Panc1 (cell line): Measurements from ENCODE around the gene CCR9. TPM values are rescaled to one million over a fixed set of nuclear protein-coding genes. Genes with fewer than 3 reads are reported as not detected.

Experiments
- ATAC-seq: fragments of 200-7000 bp; cut with Tn5 transposase; 2 replicates; pipeline ENCODE4 v1.9.1; 2020; ENCODE audit warnings: mild to moderate bottlenecking, moderate library complexity
- BruUV-seq: library from RNA; stranded (reverse); fragments of 400-500 nt; replicated peaks from 2 replicates; lab custom pipeline; 2021; lab: Mats Ljungman, UMichigan
- CTCF ChIA-PET: fragments of 300-600 bp; sonication (Branson Sonifier 250); formaldehyde crosslinking; loops from one replicate; lab custom pipeline; 2022; ENCODE audit warnings: antibody characterized with exemption; lab: Charles Lee
- POLR2A ChIA-PET: fragments of 300-600 bp; sonication (Branson Sonifier 250); formaldehyde crosslinking; loops from one replicate; lab custom pipeline; 2022; ENCODE audit warnings: antibody characterized with exemption; lab: Charles Lee
- DNase-seq: peaks from one replicate; pipeline ENCODE4 v3.0.0-alpha.2; 2010; ENCODE audit warnings: low read depth, low spot score
- H3K27ac ChIP-seq: 2 replicates; pipeline ENCODE4 v1.5.1; 2011; ENCODE audit warnings: mild to moderate bottlenecking, low read length, inconsistent platforms
- H3K27me3 ChIP-seq: fragments of 200-500 bp; sonication (Bioruptor generic); 2 replicates; pipeline ENCODE4 v1.6.0; 2014; ENCODE audit warnings: low read length, inconsistent platforms; ENCODE audit not compliant: control insufficient read depth, insufficient read depth
- H3K36me3 ChIP-seq: fragments of 200-500 bp; sonication (Bioruptor generic); 2 replicates; pipeline ENCODE4 v1.5.1; 2014; ENCODE audit warnings: inconsistent platforms, mild to moderate bottlenecking, low read length, moderate library complexity; ENCODE audit not compliant: control insufficient read depth, insufficient read depth
- H3K4me1 ChIP-seq: 2 replicates; pipeline ENCODE4 v1.5.1; 2011; ENCODE audit warnings: inconsistent platforms, mild to moderate bottlenecking, low read length, moderate library complexity; ENCODE audit not compliant: control insufficient read depth, insufficient read depth
- H3K4me3 ChIP-seq, 2 experiments: 2 replicates each; pipeline ENCODE4 v1.5.1; 2011 to 2012; ENCODE audit warnings: low read depth in 2 of 2, low read length in 2 of 2, mild to moderate bottlenecking in 2 of 2, inconsistent platforms in 1 of 2, moderate library complexity in 1 of 2
- H3K9me3 ChIP-seq: fragments of 200-500 bp; sonication (Bioruptor generic); 2 replicates; pipeline ENCODE4 v1.5.1; 2014; ENCODE audit warnings: low read depth, mild to moderate bottlenecking, inconsistent platforms, low read length, moderate library complexity; ENCODE audit not compliant: control insufficient read depth, insufficient read depth
- POLR2AphosphoS5 ChIP-seq: IDR thresholded peaks from 2 replicates; pipeline ENCODE4 v1.6.1; 2012; ENCODE audit warnings: mild to moderate bottlenecking, low read depth, low read length, moderate library complexity
- REST ChIP-seq, 2 experiments: IDR thresholded peaks; 2 replicates each; pipeline ENCODE4 v1.6.1; 2011 to 2012; ENCODE audit warnings: low read depth in 2 of 2, control low read depth in 1 of 2, low read length in 1 of 2, mild to moderate bottlenecking in 1 of 2, moderate library complexity in 1 of 2; ENCODE audit not compliant: insufficient read depth in 1 of 2
- SIN3A ChIP-seq: IDR thresholded peaks from 2 replicates; pipeline ENCODE4 v1.6.1; 2012; ENCODE audit warnings: low read depth, mild to moderate bottlenecking, low read length, moderate library complexity, borderline replicate concordance; ENCODE audit not compliant: insufficient read depth
- TCF7L2 ChIP-seq: IDR thresholded peaks from 2 replicates; pipeline ENCODE4 v1.6.1; 2011; ENCODE audit warnings: mild to moderate bottlenecking, low read depth, low read length, inconsistent platforms
- in situ Hi-C: cut with HindIII; loops from 2 replicates; pipeline ENCODE4 v1.10.0; 2016; ENCODE audit warnings: low sequenced_read_pairs, low pct_unique_long_range_greater_than_20kb
- intact Hi-C: fragments of 100-400 bp; cut with micrococcal nuclease; formaldehyde crosslinking; loops from one replicate; pipeline ENCODE4 v1.10.0; 2022; ENCODE audit not compliant: unreplicated experiment
- total RNA-seq: library from RNA; stranded (reverse); gene quantifications from one replicate; pipeline ENCODE4 v1.2.1, GENCODE V29; 2021; ENCODE audit not compliant: unreplicated experiment
- TF ChIP-seq, protein P1 (sequence below): fragments of 450-650 bp; IDR thresholded peaks from 2 replicates; pipeline ENCODE4 v1.5.1; 2017; ENCODE audit warnings: mild to moderate bottlenecking

Gene CCR9
- total RNA-seq, 1 experiment from 2014 or later: not detected

DNA sequence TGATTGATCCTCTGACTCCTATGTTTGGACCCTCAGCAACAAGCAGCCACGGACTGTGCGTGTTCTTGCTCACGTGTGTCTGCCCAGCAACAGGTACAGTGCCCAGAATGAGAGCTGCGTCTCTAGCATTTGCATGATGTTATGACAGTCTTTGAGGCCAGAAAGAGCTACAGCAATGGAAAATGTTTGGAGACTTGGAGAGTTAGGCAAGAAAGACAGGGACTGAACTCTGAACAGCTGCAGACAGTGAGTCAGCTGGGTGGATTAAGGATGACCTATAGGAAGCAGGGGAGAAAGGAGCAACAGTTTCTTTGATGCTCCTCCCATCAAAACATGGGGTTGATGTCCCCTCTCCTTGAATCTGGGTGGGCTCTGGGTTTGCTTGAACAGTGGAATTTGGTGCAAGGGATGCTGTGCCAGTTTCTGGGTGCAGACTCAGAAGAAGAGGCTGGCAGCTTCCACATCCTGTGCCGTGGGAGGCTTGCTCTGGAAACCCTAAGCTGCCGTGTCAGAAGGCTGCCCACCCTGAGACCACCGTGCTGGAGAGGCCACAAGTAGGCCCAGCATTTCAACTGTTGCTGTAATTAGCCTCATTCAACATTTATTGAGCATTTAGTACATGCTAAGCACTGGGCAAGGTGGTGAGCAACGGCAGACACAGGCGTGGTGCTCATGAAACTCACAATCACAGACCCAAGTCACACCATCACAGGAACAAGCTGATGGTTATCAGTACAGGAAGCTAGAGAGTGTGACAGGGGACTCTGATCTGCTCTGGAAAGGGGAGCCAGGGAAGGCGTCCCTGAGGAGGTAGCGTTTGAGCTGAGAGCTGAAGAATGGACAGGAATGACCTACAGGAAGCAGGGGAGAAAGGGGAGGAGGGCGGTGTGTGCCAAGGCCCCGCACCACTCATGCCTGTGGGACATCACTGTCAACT is 21.7 kb downstream of the CCR9 start:
- Histone ChIP-seq H3K27me3 (no peaks in the 10 kb centered on the region), H3K4me1 (no peaks in the 10 kb centered on the region), H3K4me3 (no peak overlapping the region), H3K9me3 (no peaks in the 10 kb centered on the region), H3K36me3 (no peaks in the 10 kb centered on the region), H3K27ac (no peak overlapping the region)
- intact Hi-C loops: no loop called here
- CTCF ChIA-PET: no interaction called here
- DNase-seq (no peak), ATAC-seq (no peak)
- POLR2A ChIA-PET: no interaction called here
- TF ChIP-seq, protein P1, sequence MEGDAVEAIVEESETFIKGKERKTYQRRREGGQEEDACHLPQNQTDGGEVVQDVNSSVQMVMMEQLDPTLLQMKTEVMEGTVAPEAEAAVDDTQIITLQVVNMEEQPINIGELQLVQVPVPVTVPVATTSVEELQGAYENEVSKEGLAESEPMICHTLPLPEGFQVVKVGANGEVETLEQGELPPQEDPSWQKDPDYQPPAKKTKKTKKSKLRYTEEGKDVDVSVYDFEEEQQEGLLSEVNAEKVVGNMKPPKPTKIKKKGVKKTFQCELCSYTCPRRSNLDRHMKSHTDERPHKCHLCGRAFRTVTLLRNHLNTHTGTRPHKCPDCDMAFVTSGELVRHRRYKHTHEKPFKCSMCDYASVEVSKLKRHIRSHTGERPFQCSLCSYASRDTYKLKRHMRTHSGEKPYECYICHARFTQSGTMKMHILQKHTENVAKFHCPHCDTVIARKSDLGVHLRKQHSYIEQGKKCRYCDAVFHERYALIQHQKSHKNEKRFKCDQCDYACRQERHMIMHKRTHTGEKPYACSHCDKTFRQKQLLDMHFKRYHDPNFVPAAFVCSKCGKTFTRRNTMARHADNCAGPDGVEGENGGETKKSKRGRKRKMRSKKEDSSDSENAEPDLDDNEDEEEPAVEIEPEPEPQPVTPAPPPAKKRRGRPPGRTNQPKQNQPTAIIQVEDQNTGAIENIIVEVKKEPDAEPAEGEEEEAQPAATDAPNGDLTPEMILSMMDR: no peak
- TF ChIP-seq TCF7L2 (no peak), REST (IDR thresholded peaks at IDR 0.05; ENCODE audit: insufficient read depth in 1 of 2, low read depth in 2 of 2, low read length in 1 of 2) (no peak), SIN3A (no peak), POLR2AphosphoS5 (no peak)
- in situ Hi-C loops: no loop called here
- no TSS peak for BruUV-seq

GRCh38 chr3:45908761-45909160 is 22.4 kb downstream of the CCR9 start:
- Histone ChIP-seq H3K4me1 (no peaks in the 10 kb centered on the region), H3K27ac (no peak overlapping the region), H3K9me3 (no peaks in the 10 kb centered on the region), H3K36me3 (no peaks in the 10 kb centered on the region), H3K4me3 (no peak overlapping the region), H3K27me3 (no peaks in the 10 kb centered on the region)
- in situ Hi-C loops (no loop called here), intact Hi-C loops (no loop called here)
- no TSS peak for BruUV-seq
- ATAC-seq (no peak), DNase-seq (no peak)
- ChIA-PET POLR2A (no interaction called here), CTCF (no interaction called here)
- no peak for TF ChIP-seq REST (IDR thresholded peaks at IDR 0.05; ENCODE audit: insufficient read depth in 1 of 2, low read depth in 2 of 2, low read length in 1 of 2)
- TF ChIP-seq TCF7L2: no peak
- no peak for TF ChIP-seq SIN3A
- TF ChIP-seq POLR2AphosphoS5: no peak
- TF ChIP-seq, protein P1: no peak
